ENCODE measurements around the gene MSANTD7. TPM values are rescaled to one million over a fixed set of nuclear protein-coding genes. Genes with fewer than 3 reads are reported as not detected.

Gene MSANTD7
- total RNA-seq: 7.7 and 9.8 TPM in 2 replicates

GRCh38 chr10:14837757-14838581 is at the start of gene MSANTD7, which contains the start of the genes CDNF and HSPA14:
MSANTD7 (plus strand) TSS chr10:14838306; CDS start chr10:14842285, 3,979 bp downstream.
CDNF (minus strand) TSS chr10:14838037; CDS start chr10:14837946, 91 bp downstream.
HSPA14 (plus strand) TSS chr10:14838306; CDS start chr10:14838403, 97 bp downstream.

GRCh38 chr10:14878266-14879123 is 40.4 kb downstream of the MSANTD7 start, which contains the start of gene SUV39H2:
SUV39H2 (plus strand) TSS chr10:14878866; CDS start chr10:14878889, 23 bp downstream.

Other genes with a start within 250 kb of the MSANTD7 start
- gene FAM107B, start 63.4 kb upstream of the MSANTD7 start, total RNA-seq: 8.7 and 11.2 TPM in 2 replicates
- 1.8 TPM in 1 of 2 replicates, not detected in the other for gene CDNF, start 269 bp upstream of the MSANTD7 start, total RNA-seq
- 3.4 and 13.0 TPM in 2 replicates for gene HSPA14, start within 50 bp of the MSANTD7 start, total RNA-seq
- 4.8 and 13.5 TPM in 2 replicates for gene SUV39H2, start 40.6 kb downstream of the MSANTD7 start, total RNA-seq
- 5.1 and 5.8 TPM in 2 replicates for gene DCLRE1C, start 115.8 kb downstream of the MSANTD7 start, total RNA-seq
- gene MEIG1, start 121.1 kb downstream of the MSANTD7 start, total RNA-seq: not detected in 2 replicates
- gene OLAH, start 205.6 kb downstream of the MSANTD7 start, total RNA-seq: 0.89 and 3.1 TPM in 2 replicates